ENCODE measurements around the gene SLCO4A1. TPM values are rescaled to one million over a fixed set of nuclear protein-coding genes. Genes with fewer than 3 reads are reported as not detected.
A peak's percentile ranks its signal among the peaks of the same experiment; 100 is the strongest.

The SLCO4A1 gene
- total and polyA plus RNA-seq, 8 donors, result 0.58 to 44.3 (median 11.9) TPM

DNA sequence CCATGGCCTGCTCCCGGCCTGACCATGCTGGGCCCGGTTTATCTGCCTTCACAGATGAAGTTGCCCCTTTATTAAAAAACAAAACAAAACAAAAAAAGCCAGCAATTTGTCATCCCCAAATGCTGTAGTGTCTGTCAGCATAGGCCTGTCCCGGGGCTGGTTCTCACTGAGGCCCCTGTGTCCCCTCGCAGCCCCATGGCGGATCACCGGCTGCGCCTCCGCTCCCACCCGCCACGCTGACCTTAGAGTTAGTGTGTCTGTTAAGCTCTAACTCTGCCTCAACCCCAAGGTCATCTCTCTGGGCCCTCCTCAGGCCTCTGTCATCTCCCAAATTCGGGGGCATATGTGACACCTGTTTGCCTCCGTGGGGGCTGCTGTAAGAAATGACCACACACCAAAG, 11.1 kb downstream of the SLCO4A1 start:
- no peak for TF ChIP-seq POLR2A (IDR thresholded peaks at IDR 0.05)
- TF ChIP-seq, protein P1, sequence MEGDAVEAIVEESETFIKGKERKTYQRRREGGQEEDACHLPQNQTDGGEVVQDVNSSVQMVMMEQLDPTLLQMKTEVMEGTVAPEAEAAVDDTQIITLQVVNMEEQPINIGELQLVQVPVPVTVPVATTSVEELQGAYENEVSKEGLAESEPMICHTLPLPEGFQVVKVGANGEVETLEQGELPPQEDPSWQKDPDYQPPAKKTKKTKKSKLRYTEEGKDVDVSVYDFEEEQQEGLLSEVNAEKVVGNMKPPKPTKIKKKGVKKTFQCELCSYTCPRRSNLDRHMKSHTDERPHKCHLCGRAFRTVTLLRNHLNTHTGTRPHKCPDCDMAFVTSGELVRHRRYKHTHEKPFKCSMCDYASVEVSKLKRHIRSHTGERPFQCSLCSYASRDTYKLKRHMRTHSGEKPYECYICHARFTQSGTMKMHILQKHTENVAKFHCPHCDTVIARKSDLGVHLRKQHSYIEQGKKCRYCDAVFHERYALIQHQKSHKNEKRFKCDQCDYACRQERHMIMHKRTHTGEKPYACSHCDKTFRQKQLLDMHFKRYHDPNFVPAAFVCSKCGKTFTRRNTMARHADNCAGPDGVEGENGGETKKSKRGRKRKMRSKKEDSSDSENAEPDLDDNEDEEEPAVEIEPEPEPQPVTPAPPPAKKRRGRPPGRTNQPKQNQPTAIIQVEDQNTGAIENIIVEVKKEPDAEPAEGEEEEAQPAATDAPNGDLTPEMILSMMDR (IDR thresholded peaks at IDR 0.05), result no peak
- TF ChIP-seq EP300 (IDR thresholded peaks at IDR 0.05), result no peak
- no peak for TF ChIP-seq POLR2AphosphoS5 (IDR thresholded peaks at IDR 0.05)
- Histone ChIP-seq H3K9me3 (no peaks in the 10 kb centered on the region), H3K27me3 (no peaks in the 10 kb centered on the region), H3K36me3 (peaks cover 0 to 33% (median 17%) of the 10 kb centered on the region in 4 donors), H3K4me3 (no peak overlapping the region), H3K27ac (peak overlapping the region; percentile 89 to 99 (median 94)), H3K4me1 (peaks cover 33 to 59% (median 50%) of the 10 kb centered on the region in 4 donors)
- no peak for DNase-seq
- intact Hi-C loops (cut with DNase I; ENCODE audit: low total_unique reads), result no loop called here
- 85 to 92% (median 88%) methylated on average over 12 of the region's 12 CpGs for WGBS, 5 donors

DNA sequence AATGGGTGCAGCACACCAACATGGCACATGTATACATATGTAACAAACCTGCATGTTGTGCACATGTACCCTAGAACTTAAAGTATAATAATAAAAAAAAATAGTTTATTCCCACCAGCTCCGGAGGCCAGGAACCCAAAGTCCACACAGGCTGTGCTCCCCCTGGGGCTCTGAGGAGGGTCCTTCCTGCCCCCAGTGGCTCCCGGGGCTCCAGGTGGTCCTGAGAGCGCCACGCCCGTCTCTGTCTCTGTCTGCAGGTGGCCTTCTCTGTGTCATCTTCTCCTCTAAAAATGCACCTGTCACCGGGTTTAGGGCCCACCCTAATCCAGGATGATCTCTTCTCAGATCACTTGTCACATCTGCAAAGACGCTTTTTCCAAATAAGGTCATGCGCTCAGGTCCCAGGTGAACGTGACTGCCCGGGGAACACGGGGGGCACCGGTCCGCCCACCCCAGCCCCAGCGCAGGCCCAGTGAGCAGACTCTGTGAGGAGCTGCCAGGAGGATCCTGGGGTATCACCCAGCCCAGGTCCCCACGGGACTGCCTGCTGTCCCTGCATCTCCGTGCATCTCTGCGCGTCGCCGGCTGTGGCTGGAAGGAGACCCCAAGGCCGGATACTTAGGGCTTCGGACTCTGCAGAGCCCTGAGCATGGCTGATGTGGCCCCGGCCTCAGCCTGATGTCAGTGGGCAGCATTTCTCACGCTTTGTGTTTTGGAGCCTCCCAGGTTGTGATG, 11.8 kb downstream of the SLCO4A1 start:
- intact Hi-C loops (cut with DNase I; ENCODE audit: low total_unique reads), result no loop called here
- Histone ChIP-seq H3K27ac (peak overlapping the region in 4 of 5 donors; percentile 92 to 99 (median 95)), H3K36me3 (peaks cover 0 to 39% (median 24%) of the 10 kb centered on the region in 4 donors), H3K9me3 (no peaks in the 10 kb centered on the region), H3K4me1 (peaks cover 32 to 52% (median 43%) of the 10 kb centered on the region in 4 donors), H3K27me3 (no peaks in the 10 kb centered on the region), H3K4me3 (no peak overlapping the region)
- DNase-seq, result no peak
- TF ChIP-seq POLR2AphosphoS5 (IDR thresholded peaks at IDR 0.05) (no peak), EP300 (IDR thresholded peaks at IDR 0.05) (no peak), POLR2A (IDR thresholded peaks at IDR 0.05) (no peak)
- TF ChIP-seq, protein P1 (IDR thresholded peaks at IDR 0.05), result no peak
- WGBS, 5 donors, result 90 to 94% (median 93%) methylated on average over 22 to 24 of the region's 24 CpGs

DNA sequence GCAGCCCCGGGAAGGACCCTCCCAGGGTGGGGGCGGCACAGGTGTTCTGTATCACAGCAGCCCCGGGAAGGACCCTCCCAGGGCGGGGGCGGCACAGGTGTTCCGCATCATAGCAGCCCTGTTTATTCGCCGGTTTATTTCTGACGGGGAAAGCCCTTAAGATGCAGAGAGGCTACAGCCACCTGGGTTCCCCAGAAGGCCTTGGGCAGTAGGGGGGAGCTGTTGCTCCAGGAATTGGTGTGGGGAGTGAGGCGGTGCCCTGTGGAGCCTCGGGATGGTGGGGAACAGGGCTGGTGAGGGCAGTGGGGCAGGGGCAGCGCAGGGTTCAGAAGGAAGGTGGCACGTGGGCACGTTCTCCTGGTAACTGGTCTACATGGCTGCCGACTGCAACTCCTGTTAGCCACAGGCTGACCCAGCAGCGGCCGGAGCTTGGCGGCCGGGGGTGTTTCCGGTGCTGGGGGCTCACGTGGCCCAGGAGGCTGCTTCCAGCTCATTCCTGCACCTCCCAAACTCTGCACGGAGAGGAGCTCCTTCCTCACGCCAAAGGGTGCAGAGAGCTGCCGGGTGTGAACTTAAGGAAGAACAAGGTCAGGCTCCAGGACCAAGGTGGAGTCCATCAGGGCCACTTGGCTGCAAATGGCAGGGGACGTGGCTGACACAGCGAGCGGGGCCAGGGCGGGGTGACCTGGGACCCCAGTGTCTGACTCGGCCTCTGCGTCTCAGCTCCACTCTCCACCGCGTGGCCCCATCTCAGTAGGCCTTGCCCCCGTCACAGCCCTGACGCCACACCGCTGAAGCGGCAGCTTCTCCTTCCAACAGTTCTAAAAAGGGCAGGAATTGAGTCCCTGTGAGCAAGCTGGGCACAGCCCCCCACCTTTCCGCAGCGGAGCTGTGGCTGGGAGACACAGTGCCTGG, 13.2 kb downstream of the SLCO4A1 start:
- 82 to 89% (median 86%) methylated on average over 27 to 37 of the region's 38 CpGs for WGBS, 5 donors

More for the DNA sequence above, 13.2 kb downstream of the SLCO4A1 start:
- H3K27ac ChIP-seq, result peak overlapping the region in 1 of 5 donors; percentile 46
- peaks cover 27 to 38% (median 31%) of the 10 kb centered on the region in 4 donors for H3K4me1 ChIP-seq
- peaks cover 0 to 43% (median 28%) of the 10 kb centered on the region in 4 donors for H3K36me3 ChIP-seq
- intact Hi-C loops (cut with DNase I; ENCODE audit: low total_unique reads), result no loop called here
- H3K9me3 ChIP-seq, result no peaks in the 10 kb centered on the region
- H3K27me3 ChIP-seq, result peaks cover 0 to under 1% (median 0%) of the 10 kb centered on the region in 3 donors
- TF ChIP-seq EP300 (IDR thresholded peaks at IDR 0.05) (no peak), POLR2AphosphoS5 (IDR thresholded peaks at IDR 0.05) (no peak), POLR2A (IDR thresholded peaks at IDR 0.05) (no peak)
- TF ChIP-seq, protein P1 (IDR thresholded peaks at IDR 0.05), result no peak
- DNase-seq, result no peak
- H3K4me3 ChIP-seq, result no peak overlapping the region
